PFSK-1 (cell line): ENCODE data around the gene CNOT1.

Experiments used
- FOXP2 ChIP-seq: optimal IDR thresholded peaks from 2 replicates; pipeline ENCODE3; 2011; ENCODE audit warnings: borderline replicate concordance, control low read depth, inconsistent platforms; ENCODE audit not compliant: insufficient read depth; ENCODE audit errors: extremely low read length, extremely low read depth
- POLR2AphosphoS5 ChIP-seq: IDR thresholded peaks from 2 replicates; pipeline ENCODE4 v1.6.1; 2012; ENCODE audit warnings: low read depth, mild to moderate bottlenecking, control low read depth, low read length, moderate library complexity
- SIN3A ChIP-seq: IDR thresholded peaks from 2 replicates; pipeline ENCODE4 v1.6.1; 2012; ENCODE audit warnings: mild to moderate bottlenecking, low read length, moderate library complexity, borderline replicate concordance; ENCODE audit not compliant: insufficient read depth
- TAF1 ChIP-seq: IDR thresholded peaks from 2 replicates; pipeline ENCODE4 v1.6.1; 2012; ENCODE audit warnings: low read length, control low read depth, borderline replicate concordance; ENCODE audit not compliant: insufficient read depth
- TF ChIP-seq, protein P1 (sequence below), 2 experiments: IDR thresholded peaks; 2 replicates each; pipeline versions ENCODE4 v1.6.1 to v1.8.0; 2011 to 2012; ENCODE audit warnings: low read depth in 2 of 2, low read length in 2 of 2, control low read depth in 1 of 2, inconsistent platforms in 1 of 2, mild to moderate bottlenecking in 1 of 2, moderate library complexity in 1 of 2; ENCODE audit not compliant: insufficient read depth in 1 of 2

CNOT1 gene

DNA sequence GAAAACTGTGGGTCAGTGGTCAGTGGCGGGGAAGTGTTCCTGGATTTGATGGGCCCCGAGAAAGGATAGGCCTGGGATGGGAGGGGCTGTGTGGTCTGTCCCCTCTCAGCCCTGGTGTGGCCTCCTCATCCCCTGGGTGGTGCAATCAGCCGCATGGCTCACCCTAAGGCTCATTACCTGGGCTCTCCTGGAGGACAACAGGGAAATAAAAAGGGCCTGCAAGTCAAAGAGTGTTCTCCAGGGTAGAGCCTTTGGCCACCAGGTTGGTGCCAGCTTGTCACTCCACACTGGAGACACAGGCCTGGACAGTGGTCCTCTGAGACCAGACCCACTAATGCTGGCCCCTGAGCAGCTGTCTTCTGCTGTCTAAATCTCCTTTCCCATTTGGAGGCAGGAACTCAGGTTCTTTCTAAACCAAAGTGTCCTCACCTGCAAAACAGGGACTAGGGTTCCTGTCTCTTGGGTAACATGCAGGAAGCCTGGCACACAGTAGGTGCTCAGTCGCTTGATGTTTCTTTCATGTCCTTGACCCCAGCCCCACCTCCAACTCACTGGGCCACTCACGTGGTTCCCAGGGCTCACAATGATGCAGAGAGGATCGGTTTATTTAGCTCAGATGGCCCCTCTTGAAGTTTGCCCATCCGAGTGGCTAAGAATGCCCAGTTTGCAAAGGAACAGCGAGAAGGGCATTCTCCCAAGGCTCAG is 127.3 kb downstream of the CNOT1 start:
- no peak for TF ChIP-seq POLR2AphosphoS5
- TF ChIP-seq, protein P1, sequence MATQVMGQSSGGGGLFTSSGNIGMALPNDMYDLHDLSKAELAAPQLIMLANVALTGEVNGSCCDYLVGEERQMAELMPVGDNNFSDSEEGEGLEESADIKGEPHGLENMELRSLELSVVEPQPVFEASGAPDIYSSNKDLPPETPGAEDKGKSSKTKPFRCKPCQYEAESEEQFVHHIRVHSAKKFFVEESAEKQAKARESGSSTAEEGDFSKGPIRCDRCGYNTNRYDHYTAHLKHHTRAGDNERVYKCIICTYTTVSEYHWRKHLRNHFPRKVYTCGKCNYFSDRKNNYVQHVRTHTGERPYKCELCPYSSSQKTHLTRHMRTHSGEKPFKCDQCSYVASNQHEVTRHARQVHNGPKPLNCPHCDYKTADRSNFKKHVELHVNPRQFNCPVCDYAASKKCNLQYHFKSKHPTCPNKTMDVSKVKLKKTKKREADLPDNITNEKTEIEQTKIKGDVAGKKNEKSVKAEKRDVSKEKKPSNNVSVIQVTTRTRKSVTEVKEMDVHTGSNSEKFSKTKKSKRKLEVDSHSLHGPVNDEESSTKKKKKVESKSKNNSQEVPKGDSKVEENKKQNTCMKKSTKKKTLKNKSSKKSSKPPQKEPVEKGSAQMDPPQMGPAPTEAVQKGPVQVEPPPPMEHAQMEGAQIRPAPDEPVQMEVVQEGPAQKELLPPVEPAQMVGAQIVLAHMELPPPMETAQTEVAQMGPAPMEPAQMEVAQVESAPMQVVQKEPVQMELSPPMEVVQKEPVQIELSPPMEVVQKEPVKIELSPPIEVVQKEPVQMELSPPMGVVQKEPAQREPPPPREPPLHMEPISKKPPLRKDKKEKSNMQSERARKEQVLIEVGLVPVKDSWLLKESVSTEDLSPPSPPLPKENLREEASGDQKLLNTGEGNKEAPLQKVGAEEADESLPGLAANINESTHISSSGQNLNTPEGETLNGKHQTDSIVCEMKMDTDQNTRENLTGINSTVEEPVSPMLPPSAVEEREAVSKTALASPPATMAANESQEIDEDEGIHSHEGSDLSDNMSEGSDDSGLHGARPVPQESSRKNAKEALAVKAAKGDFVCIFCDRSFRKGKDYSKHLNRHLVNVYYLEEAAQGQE (IDR thresholded peaks at IDR 0.05; ENCODE audit: insufficient read depth in 1 of 2, low read depth in 2 of 2, low read length in 2 of 2) = no peak
- no peak for TF ChIP-seq SIN3A
- no peak for TF ChIP-seq FOXP2
- no peak for TF ChIP-seq TAF1

DNA sequence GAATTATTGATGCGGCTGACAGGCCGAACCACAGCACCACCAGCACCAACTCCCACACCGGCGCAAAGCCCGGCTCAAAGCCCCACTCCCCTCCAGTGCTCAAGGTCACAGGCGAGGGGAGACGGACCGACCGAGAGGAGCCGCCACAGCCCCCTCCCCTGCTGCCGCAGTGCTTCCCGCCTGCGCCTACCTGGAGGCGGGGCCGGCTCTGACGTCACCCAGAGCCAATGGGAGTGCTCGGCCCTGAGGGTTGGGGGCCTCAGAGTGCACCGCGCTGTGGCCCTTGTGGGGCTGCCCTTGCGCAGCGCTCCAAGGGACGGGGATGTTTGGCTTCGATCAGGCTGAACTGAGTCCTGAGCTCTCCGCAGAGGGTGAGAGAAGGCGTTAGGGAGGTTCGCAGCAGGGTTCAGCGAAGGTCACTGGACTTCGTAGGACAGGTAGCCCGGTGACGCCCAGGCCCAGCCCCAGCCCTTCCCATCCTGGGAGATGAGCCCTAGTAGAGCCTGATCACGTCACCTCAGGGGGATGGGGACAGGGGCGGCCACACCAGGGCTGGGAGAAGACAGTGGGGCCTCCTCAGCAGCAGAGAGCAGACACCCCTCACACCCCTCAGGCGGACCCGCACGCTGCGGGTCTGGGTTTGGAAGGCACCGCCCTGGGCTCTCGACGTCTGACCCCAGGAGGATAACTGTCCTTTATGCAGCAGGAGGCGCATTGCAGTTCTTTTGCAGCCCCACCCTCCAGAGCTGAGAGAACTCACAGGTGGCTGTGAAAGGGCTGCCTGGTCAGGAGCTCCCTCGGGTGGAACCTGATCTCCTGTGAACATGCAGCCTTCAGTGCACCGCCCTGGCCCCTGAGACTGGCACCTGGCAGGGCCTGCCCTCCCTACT is 128.1 kb downstream of the CNOT1 start:
- TF ChIP-seq, protein P1 (IDR thresholded peaks at IDR 0.05; ENCODE audit: insufficient read depth in 1 of 2, low read depth in 2 of 2, low read length in 2 of 2) = no peak
- TF ChIP-seq SIN3A (no peak), FOXP2 (no peak), TAF1 (no peak), POLR2AphosphoS5 (no peak)

DNA sequence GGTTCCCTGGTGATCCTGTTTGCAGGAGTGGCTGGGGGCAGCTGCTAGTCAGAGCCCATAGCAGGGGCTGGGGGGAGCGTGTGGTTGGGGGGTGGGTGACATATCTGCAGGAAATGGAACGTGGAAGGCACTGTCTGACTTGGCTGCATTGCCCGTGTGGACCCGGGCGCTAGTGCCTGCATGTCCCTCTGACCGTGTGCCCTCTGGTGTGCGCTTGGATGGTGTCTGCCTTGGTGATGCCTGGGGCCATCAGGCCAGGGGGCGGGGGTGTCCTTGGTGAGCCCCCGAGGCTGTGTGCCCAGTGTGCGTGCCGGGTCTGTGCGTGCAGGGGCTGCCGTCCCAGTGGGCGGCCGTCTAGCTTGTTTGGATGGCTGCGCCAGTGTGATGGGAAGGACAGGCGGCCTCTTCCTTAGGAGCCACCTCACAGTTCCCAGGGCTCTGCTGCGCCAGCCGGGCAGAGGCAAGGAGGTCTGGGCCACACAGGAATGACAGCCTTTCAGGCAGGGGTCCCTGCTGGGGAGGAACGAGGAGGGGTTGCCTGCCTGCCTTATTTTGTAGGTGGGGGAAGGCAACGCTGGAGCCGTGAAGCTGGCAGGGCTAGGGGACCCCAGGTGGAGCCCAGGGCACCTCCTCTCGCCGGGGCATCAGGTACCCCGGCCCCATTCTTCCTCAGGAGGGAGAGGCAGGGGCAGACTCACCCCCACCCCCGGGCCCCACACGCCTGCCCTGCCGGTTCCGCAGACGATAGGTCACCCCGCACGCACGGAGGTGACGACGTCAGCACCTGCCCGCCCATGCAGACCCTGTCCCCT is 129.0 kb downstream of the CNOT1 start:
- no peak for TF ChIP-seq SIN3A
- no peak for TF ChIP-seq FOXP2
- TF ChIP-seq, protein P1 (IDR thresholded peaks at IDR 0.05; ENCODE audit: insufficient read depth in 1 of 2, low read depth in 2 of 2, low read length in 2 of 2) = no peak
- TF ChIP-seq TAF1 = no peak
- no peak for TF ChIP-seq POLR2AphosphoS5

DNA sequence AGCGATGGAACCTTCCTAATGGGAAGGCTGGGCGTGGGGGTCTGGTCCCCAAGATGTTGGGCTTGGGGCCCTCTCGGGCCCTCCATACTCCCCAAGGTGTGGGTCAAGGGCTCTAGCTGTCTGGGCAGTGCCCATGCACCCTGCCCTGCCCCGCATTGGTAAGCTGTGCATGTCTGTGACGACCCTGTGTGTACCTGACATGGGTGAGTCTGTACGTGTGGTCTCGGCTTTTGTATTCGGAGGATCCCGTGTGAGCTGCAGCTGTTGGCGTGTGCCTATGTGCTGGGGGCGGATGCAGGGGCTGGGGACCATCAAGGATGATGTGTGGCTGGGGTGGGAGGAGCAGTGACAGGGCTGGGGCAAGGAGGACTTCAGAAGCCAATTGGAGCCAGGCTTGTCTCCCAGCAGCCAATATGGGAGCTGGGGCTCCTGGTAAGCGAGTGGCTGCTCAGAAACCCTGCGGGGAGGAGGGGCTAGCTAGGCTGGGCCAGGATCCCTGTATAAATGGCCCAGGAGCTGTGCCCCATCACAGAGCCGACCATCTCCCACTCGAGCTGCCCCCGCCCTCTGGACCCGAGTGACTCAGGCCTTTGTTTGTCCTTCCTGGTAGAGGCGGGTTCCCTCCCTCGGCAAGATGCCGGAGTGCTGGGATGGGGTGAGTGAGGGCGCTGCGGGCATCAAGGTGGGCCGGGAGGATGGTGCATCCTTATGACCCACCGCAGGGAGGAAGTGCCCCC is 129.8 kb downstream of the CNOT1 start, which contains the start of gene NDRG4:
NDRG4 (plus strand) TSS at position 529 of the 737 bp plus-strand sequence; CDS start at position 635, 106 bp downstream.
- TF ChIP-seq POLR2AphosphoS5 (no peak), SIN3A (no peak), FOXP2 (no peak), TAF1 (no peak)
- TF ChIP-seq, protein P1 (IDR thresholded peaks at IDR 0.05; ENCODE audit: insufficient read depth in 1 of 2, low read depth in 2 of 2, low read length in 2 of 2) = no peak
